Nephron (organoid): ENCODE results near the gene SLC26A9.

Experiments
- H3K27ac Mint-ChIP-seq, 3 experiments: 2 replicates each; pipeline ENCODE4 v1.8.0; 2020; ENCODE audit warnings: mixed read lengths in 3 of 3, mild to moderate bottlenecking in 2 of 3, moderate library complexity in 1 of 3
- H3K27me3 Mint-ChIP-seq: 2 replicates; pipeline ENCODE4 v1.8.0; 2021; ENCODE audit warnings: low read depth, mild to moderate bottlenecking, moderate library complexity, mixed read lengths
- H3K36me3 Mint-ChIP-seq: 2 replicates; pipeline ENCODE4 v1.8.0; 2020; ENCODE audit warnings: low read depth, mixed read lengths
- H3K4me1 Mint-ChIP-seq: 2 replicates; pipeline ENCODE4 v1.8.0; 2020; ENCODE audit warnings: mixed read lengths
- H3K4me3 Mint-ChIP-seq, 3 experiments: 2 replicates each; pipeline ENCODE4 v1.8.0; 2020; ENCODE audit warnings: mild to moderate bottlenecking in 3 of 3, mixed read lengths in 3 of 3, moderate library complexity in 2 of 3
- H3K9me3 Mint-ChIP-seq: 2 replicates; pipeline ENCODE4 v1.8.0; 2020; ENCODE audit warnings: mixed read lengths
- TF ChIP-seq, protein P1 (sequence below), 3 experiments: fragments of 200-600 bp; sonication (generic); IDR thresholded peaks; one replicate each; pipeline ENCODE4 v1.5.0; 2021; ENCODE audit warnings: antibody characterized with exemption in 3 of 3; ENCODE audit not compliant: unreplicated experiment in 3 of 3

Gene SLC26A9

DNA sequence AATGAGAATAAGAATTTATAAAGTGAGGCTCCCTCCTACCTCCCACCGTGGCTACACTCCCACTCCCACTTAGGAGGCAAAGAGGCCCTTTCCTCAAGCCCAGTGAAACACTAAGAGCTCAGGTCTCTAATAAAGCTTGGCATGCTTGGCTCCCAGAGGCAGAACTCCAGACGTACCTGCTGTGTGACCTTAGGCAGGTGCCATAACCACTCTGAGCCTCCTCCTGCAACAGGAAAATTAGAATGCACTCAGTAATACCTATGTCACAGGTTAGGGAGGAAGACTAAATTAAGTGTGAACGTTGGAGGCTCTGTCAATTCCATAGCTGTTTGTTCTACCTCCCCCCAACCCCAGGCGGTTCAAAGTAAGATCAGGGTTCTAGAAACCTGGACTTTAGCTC lies 16.5 kb upstream of the SLC26A9 start:
- Mint-ChIP-seq H3K4me3 (no peak overlapping the region), H3K4me1 (peaks cover 10% of the 10 kb centered on the region), H3K27ac (no peak overlapping the region), H3K9me3 (no peaks in the 10 kb centered on the region), H3K27me3 (peaks cover 23% of the 10 kb centered on the region), H3K36me3 (no peaks in the 10 kb centered on the region)
- TF ChIP-seq, protein P1, sequence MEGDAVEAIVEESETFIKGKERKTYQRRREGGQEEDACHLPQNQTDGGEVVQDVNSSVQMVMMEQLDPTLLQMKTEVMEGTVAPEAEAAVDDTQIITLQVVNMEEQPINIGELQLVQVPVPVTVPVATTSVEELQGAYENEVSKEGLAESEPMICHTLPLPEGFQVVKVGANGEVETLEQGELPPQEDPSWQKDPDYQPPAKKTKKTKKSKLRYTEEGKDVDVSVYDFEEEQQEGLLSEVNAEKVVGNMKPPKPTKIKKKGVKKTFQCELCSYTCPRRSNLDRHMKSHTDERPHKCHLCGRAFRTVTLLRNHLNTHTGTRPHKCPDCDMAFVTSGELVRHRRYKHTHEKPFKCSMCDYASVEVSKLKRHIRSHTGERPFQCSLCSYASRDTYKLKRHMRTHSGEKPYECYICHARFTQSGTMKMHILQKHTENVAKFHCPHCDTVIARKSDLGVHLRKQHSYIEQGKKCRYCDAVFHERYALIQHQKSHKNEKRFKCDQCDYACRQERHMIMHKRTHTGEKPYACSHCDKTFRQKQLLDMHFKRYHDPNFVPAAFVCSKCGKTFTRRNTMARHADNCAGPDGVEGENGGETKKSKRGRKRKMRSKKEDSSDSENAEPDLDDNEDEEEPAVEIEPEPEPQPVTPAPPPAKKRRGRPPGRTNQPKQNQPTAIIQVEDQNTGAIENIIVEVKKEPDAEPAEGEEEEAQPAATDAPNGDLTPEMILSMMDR (IDR thresholded peaks at IDR 0.05; ENCODE audit: unreplicated experiment in 3 of 3): no peak

DNA sequence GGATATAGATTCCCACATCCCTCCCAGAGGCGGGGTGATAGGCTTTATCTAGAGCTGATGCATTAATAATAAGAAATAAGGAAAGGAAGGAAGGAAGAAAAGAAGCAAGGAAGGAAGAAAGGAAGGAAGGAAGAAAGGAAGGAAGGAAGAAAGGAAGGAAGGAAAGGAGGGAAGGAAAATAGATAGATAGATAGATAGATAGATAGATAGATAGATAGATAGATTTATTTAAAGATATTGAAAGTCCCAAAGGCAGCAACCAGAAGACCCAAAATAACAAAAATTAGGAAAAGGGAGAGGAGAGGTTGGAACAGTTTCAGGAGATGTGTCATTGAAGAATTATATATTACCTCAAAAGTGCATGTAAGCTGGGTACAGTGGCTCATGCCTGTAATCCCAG lies 12.2 kb upstream of the SLC26A9 start:
- Mint-ChIP-seq H3K9me3 (no peaks in the 10 kb centered on the region), H3K4me3 (no peak overlapping the region), H3K27me3 (peaks cover 12% of the 10 kb centered on the region), H3K27ac (no peak overlapping the region), H3K36me3 (no peaks in the 10 kb centered on the region), H3K4me1 (no peaks in the 10 kb centered on the region)
- TF ChIP-seq, protein P1 (IDR thresholded peaks at IDR 0.05; ENCODE audit: unreplicated experiment in 3 of 3): no peak

DNA sequence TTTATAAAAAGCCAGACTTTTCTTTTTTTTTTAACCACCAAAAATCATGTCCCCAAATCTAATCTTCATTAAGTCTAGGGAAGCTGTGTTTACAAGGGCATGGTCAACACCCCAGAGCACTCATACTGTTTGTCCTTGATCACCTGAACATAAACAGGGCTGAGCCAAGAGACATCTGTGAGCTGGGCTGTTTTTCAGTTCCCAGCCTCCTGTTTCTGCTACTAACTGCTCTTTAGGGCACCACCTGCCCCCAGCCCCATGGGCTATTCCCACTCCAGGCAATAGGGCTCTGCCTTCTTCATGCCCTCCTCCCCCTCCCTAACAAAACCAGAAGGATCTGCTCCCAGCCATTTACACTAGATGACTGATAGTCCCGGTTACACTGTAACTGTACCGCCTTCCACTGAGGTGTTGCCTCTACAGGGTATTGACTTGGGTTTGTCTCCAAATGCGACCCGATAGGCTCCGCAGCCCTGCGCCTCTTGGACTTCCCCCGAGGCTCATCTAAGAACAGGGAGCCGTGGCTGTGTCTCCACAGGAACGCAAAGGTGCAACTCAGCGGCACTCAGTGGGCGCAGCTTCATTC lies 11.7 kb upstream of the SLC26A9 start:
- no peak overlapping the region for H3K4me3 Mint-ChIP-seq
- peaks cover 12% of the 10 kb centered on the region for H3K27me3 Mint-ChIP-seq
- H3K36me3 Mint-ChIP-seq: no peaks in the 10 kb centered on the region
- TF ChIP-seq, protein P1 (IDR thresholded peaks at IDR 0.05; ENCODE audit: unreplicated experiment in 3 of 3): no peak
- H3K4me1 Mint-ChIP-seq: no peaks in the 10 kb centered on the region
- no peaks in the 10 kb centered on the region for H3K9me3 Mint-ChIP-seq
- no peak overlapping the region for H3K27ac Mint-ChIP-seq

DNA sequence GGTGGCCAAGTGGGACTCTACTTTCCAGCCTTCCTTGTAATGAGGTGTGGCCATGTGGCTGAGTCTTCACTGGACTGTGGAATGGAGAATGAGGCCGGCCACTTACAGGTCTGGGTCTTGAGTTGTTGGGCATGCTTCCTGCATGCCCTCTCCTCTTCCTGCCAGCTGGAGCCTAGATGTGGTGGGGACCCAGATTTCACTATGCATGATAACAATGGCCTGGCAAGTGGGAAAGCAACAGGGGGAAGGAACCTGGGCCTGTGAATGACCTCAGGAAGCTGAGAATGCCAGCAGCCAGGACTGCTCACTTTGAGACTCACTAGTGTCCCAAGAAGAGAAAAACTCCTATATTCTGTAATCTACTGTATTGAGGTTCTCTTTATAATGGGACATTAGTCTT lies 8.5 kb upstream of the SLC26A9 start:
- Mint-ChIP-seq H3K27ac (no peak overlapping the region), H3K9me3 (no peaks in the 10 kb centered on the region), H3K27me3 (peaks cover 8% of the 10 kb centered on the region), H3K36me3 (no peaks in the 10 kb centered on the region), H3K4me1 (no peaks in the 10 kb centered on the region), H3K4me3 (no peak overlapping the region)
- TF ChIP-seq, protein P1 (IDR thresholded peaks at IDR 0.05; ENCODE audit: unreplicated experiment in 3 of 3): no peak

DNA sequence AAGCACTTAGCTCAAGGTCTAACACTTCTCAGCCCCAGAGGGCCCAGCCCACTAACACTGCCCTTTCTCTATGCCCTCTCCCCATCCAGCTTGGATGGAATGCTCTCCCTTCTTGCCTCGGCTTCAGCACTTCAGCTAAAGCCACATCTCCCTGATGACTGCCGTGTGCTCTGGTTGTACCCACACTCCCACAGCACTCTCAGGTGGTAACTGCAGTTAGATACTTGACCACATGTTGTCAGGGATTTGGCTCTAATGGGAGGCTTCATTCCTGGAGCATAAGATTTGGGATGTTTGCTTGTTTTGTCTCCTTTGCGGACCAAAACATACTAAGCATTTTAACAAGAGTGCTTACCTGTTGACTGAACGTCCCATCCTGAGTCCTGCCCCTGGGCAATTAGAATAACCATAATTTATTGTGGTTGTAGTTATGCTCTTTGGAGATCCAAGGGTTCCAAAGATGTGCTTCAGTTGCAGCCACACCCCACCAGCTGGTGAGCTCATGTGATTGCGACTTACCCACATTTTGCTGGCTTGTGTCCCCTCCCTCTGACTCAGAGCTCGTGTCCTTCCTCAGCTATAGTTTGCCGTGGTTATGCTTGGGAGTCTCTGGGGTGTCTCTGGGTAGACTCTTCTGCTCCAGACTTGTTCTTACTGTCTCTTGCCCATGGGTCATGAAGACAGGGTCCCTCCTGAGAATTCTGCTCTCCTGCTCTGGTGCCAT lies 7.7 kb upstream of the SLC26A9 start:
- TF ChIP-seq, protein P1 (IDR thresholded peaks at IDR 0.05; ENCODE audit: unreplicated experiment in 3 of 3): no peak
- H3K4me3 Mint-ChIP-seq: no peak overlapping the region
- no peaks in the 10 kb centered on the region for H3K4me1 Mint-ChIP-seq
- H3K27ac Mint-ChIP-seq: no peak overlapping the region
- H3K36me3 Mint-ChIP-seq: no peaks in the 10 kb centered on the region
- H3K27me3 Mint-ChIP-seq: peaks cover 9% of the 10 kb centered on the region
- H3K9me3 Mint-ChIP-seq: no peaks in the 10 kb centered on the region

DNA sequence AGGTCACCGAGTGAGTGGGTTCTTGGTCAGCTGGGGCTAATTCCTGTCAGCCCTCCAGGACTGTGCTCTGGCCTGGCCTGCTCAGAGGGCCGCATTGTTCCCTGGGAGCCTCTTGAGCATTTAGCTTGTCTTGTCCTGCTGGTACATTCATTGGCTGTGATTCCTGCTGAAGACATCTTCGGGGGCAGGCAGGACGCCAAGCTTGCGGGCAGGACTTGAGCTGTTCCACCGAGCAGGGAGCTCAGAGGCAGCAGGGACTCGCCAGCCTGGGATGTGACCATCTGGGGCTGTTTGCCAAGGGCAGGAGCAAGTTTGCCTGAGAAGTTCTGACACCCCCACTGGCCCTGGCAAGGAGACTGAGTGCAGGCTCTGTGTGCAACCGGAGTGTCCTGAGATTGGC lies 7.0 kb upstream of the SLC26A9 start:
- Mint-ChIP-seq H3K4me1 (no peaks in the 10 kb centered on the region), H3K36me3 (no peaks in the 10 kb centered on the region), H3K9me3 (no peaks in the 10 kb centered on the region), H3K27me3 (peaks cover 9% of the 10 kb centered on the region), H3K4me3 (no peak overlapping the region), H3K27ac (no peak overlapping the region)
- TF ChIP-seq, protein P1 (IDR thresholded peaks at IDR 0.05; ENCODE audit: unreplicated experiment in 3 of 3): no peak
